Astrocyte (in vitro differentiated cells and primary cell): ENCODE results near the gene OASL.
"Not testable (repeated sequence)": the region's sequence is repeated elsewhere in the genome, so short reads cannot be mapped to it uniquely, and the experiment has no call there.

ENCODE experiments used
- CTCF ChIP-seq: IDR thresholded peaks from 2 replicates; pipeline ENCODE4 v1.5.1; 2011; ENCODE audit warnings: low read depth, mild to moderate bottlenecking, inconsistent platforms, low read length, moderate library complexity; ENCODE audit not compliant: insufficient read depth
- EZH2 ChIP-seq: IDR thresholded peaks from 2 replicates; pipeline ENCODE4 v1.6.1; 2012; ENCODE audit warnings: mild to moderate bottlenecking, low read length, inconsistent platforms; ENCODE audit not compliant: insufficient read depth

DNA sequence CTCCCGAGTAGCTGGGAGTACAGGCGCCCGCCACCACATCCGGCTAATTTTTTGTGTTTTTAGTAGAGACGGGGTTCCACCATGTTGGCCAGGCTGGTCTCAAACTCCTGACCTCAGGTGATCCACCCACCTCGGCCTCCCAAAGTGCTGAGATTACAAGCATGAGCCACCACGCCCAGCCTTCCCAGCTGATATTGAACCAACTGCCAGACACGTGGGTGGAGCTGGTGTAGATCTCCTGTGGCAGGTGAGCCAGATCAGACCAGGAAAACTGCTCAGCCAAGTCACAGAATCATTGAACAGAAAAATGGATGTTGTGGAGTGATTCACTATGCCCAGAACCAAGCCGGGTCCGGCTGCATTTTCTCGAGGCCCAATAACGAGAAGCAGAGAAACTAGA is 8.4 kb upstream of the OASL start:
- TF ChIP-seq CTCF, EZH2: not testable (repeated sequence)
